Measurements from ENCODE around the gene MAPK1.
"Not testable (repeated sequence)": the region's sequence is repeated elsewhere in the genome, so short reads cannot be mapped to it uniquely, and the experiment has no call there.

Gene MAPK1

DNA sequence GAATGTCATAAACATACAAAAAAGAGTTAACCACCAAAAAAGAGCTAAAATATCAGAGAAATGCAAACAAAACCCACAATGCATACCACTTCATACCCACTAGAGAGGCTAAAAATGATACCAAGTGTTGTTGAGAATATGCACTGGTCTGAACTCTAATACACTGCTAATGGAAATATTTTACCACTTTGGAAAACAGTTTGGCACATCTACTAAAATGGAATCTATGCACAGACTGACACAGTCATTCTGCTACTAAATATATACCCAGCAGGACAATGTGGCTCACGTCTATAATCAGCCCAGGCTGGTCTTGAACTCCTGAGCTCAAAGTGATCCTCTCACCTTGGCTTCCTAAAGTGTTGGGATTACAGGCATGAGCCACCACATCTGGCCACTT, 18.0 kb downstream of the MAPK1 start:
- no peak for DNase-seq (ENCODE audit: extremely low read depth in 1 of 2, low read depth in 1 of 2)

DNA sequence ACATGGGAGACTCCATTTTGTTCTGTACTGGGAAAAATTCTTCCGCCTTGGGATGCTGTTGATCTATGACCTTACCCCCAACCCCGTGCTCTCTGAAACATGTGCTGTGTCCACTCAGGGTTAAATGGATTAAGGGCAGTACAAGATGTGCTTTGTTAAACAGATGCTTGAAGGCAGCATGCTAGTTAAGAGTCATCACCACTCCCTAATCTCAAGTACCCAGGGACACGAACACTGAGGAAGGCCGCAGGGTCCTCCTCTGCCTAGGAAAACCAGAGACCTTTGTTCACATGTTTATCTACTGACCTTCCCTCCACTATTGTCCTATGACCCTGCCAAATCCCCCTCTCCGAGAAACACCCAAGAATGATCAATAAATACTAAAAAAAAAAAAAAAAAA, 19.4 kb downstream of the MAPK1 start:
- not testable (repeated sequence) for DNase-seq (ENCODE audit: extremely low read depth in 1 of 2, low read depth in 1 of 2)

DNA sequence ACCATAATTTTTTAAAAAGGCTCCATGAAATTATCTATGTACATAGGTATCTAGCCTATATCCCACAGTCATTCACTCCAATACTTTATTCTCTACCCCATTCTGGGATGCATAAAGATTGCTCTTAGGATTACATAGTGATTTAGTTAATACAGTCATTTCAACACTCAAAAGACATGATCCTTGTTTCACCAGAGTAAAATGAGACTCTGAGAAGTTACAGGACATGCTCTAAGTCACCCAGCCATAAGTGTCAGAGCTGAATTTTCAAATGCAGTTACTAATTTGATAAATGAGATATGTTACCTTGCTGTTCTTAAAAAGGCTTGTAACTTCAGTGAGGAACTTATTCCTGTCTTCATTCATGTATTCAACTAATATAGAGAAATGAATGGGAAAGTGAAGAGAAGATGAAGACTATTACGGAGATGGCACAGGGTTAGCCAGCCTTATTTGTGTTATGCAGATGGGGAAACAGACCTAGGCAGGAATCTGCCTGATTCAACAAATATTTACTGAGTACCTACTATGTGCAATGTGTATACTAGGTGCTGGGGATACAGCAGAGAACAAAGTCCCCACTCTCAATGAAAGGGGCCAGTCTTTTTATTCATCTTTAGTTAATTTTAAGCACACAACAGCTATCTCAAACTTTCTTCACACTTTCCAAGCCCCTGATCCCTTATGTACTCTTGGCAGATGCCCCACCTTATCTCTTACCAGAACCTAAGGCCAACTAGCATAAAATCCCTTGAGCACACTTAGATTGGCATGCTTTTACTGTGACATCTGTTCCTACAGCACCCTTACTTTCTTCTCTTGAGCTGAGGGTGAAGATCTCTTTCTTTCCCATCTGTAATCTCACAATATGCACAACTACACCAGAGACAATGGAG, 21.6 kb downstream of the MAPK1 start:
- DNase-seq (ENCODE audit: extremely low read depth in 1 of 2, low read depth in 1 of 2) = no peak

DNA sequence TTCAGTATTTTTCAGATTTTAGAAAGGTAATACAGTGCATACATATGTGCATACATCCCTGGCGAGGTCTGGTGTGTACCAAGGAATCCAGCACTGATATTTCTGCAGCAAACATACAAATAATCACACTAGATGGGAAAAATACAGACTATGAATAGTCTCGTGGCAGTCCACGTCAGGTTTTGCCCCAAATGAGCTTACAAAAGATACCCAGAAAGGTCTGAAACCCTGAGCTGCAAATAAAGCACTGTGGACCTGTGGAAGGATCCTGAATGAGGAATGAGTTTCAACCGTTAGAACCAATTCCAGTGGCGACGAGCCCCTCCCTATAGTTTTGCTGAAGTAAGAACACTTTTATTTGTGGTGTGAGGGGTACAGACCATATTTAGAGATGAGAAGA, 24.5 kb downstream of the MAPK1 start:
- DNase-seq (ENCODE audit: extremely low read depth in 1 of 2, low read depth in 1 of 2) = no peak

DNA sequence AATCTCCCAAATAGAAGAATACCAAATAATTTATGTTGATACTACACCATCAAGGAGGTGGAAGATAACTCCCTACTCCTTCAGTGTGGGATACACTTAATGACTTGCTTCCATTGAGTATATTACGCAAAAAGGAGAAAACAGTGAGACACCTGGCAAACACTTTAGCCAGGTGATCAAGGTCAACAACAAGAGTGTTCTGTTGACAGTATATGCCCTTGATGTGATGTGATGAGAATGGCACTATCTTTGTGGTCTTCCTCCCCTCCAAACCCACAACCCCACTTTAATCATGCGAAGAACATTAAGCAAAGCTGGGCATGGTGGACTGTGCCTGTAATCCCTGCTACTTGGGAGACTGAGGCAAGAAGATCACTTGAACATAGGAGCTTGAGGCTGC, 26.0 kb downstream of the MAPK1 start:
- DNase-seq (ENCODE audit: extremely low read depth in 1 of 2, low read depth in 1 of 2) = no peak

DNA sequence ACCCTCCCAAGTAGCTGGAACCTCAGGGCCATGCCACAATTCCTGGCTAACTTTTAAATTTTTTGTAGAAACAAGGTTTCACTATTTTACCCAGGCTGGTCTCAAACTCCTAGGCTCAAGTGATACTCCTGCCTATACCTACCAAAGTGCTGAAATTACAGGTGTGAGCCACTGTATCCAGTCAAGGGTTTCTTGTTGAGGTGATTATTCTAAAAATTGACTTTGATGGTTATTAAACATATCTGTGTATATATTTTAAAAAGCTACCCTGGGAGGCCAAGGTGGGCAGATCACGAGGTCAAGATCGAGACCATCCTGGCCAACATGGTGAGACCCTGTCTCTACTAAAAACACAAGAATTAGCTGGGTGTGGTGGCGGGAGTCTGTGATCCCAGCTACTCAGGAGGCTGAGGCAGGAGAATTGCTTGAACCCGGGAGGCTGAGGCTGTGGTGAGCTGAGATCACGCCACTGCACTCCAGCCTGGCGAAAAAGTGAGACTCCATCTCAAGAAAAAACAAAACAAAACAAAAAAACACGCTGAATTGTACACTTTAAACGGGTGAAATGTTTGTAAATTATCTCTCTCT, 27.1 kb downstream of the MAPK1 start:
- DNase-seq (ENCODE audit: extremely low read depth in 1 of 2, low read depth in 1 of 2) = no peak

DNA sequence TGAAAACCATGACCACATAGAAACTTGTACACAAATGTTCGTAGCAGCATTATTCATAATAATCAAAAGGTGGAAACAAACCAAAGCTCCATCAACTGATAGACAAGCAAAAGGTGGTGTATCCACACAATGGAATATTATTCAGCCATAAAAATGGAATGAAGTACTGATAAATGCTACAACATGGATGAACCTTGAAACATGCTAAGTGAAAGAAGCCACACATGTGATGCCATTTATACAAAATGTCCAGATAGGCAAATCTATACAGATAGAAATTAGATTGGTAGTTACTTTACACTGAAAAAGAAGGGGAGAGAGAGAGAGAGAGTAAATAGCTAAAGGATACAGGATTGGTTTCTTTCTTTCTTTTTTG, 27.7 kb downstream of the MAPK1 start:
- DNase-seq (ENCODE audit: extremely low read depth in 1 of 2, low read depth in 1 of 2) = no peak

DNA sequence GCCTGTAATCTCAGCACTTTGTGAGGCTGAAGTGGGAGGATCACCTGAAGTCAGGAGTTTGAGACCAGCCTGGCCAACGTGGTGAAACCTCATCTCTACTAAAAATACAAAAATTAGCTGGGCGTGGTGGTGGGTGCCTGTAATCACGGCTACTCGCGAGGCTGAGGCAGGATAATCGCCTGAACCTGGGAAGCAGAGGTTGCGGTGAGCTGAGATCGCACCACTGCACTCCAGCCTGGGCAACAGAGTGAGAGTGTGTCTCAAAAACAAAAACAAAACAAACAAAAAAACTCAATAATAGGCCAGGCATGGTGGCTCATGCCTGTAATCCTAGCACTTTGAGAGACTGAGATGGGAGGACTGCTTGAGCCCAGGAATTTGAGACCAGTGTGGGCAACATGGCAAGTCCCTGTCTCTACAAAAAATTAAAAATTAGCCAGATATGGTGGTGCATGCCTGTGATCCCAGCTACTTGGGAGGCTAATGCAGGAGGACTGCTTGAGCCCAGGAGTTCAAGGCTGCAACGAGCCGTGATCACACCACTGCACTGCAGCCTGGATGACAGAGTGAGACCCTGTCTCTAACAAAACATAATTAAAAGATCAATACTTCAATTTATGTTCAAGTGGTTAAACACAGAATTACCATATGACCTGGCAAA, 28.2 kb downstream of the MAPK1 start:
- DNase-seq (ENCODE audit: extremely low read depth in 1 of 2, low read depth in 1 of 2) = not testable (repeated sequence)

DNA sequence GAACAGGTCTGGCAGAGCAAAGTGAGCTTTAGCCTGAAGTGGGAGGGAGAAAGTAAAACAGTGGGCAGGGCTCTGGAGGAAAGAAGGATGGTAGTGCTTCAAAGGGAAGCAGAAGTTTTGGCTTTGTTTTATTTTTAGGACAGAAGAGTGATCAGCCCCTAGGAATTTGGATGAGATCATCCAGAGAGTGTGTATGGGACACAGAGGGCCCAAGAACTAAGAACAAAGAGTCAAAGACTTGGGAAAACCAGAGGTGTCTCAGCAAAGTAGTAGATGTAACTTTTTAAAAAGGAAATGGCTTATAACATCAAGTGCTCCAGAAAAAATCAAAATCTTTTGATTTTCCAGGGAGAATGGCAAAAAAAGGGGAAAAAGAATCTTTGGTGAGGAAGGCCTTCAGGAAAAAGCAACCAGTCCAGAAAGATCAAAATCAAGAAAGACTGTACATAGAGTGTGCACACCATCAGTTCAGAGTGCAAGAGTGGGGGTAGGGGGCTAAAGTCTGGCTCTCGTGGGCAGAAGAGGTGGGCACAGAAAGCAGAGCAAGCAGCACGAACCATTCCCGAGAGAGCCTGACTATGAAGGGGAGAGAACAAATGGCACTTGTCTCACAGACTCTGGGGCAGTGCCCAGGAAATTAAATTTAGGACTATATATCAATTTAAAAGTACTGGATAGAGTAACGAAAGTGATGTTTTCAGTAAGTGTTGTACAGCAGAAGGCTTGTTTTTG, 30.0 kb downstream of the MAPK1 start:
- DNase-seq (ENCODE audit: extremely low read depth in 1 of 2, low read depth in 1 of 2) = no peak

DNA sequence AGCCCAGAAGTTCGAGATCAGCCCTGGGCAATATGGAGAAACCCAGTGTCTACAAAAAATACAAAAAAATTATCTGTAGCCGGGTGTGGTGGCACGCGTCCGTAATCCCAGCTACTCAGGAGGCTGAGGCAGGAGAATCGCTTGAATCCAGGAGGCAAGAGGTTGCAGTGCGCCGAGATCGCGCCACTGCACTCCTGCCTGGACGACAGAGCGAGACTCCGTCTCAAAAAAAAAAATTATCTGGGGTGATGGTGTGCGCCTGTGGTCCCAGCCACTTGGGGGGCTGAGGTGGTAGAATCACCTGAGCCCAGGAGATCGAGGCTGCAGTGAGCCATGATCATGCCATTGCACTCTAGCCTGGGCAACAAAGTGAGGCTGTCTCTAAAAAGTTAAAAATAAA, 31.0 kb downstream of the MAPK1 start:
- DNase-seq (ENCODE audit: extremely low read depth in 1 of 2, low read depth in 1 of 2) = not testable (repeated sequence)

DNA sequence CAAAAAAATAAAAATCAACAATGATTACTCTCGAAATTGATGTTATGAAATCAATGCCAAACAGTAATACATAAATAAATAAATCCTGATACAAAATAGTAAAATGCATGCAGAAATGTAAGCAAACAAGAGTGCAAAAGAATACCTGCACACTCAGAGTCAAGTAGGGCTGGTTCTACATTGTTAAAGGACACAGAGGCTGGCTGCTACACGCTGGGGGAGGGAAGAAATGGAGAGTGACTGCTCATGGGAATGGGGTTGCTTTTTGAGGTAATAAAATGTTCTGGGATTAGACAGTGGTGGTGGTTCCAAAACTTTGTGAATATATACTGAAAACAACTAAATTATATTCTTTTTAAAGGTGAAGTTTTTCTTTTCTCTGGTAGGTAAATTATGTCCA, 32.1 kb downstream of the MAPK1 start:
- no peak for DNase-seq (ENCODE audit: extremely low read depth in 1 of 2, low read depth in 1 of 2)

DNA sequence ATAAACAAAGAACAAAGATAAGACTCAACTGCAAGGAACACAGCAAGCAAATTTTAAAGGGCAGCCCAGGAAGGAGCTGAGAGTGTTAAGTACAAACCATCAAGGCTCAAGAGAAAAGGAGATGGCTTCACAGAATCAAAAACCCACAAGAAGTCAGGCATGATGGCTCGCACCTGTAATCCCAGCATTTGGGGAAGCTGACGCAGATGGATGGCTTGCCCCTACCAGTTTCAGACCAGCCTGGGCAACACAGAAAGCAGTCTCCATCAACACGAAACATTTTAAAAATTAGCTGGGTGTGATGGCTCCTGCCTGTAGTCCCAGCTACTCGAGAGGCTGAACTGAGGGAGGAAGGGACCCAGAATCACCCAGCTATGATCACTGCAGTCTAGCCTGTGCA, 32.6 kb downstream of the MAPK1 start:
- no peak for DNase-seq (ENCODE audit: extremely low read depth in 1 of 2, low read depth in 1 of 2)

DNA sequence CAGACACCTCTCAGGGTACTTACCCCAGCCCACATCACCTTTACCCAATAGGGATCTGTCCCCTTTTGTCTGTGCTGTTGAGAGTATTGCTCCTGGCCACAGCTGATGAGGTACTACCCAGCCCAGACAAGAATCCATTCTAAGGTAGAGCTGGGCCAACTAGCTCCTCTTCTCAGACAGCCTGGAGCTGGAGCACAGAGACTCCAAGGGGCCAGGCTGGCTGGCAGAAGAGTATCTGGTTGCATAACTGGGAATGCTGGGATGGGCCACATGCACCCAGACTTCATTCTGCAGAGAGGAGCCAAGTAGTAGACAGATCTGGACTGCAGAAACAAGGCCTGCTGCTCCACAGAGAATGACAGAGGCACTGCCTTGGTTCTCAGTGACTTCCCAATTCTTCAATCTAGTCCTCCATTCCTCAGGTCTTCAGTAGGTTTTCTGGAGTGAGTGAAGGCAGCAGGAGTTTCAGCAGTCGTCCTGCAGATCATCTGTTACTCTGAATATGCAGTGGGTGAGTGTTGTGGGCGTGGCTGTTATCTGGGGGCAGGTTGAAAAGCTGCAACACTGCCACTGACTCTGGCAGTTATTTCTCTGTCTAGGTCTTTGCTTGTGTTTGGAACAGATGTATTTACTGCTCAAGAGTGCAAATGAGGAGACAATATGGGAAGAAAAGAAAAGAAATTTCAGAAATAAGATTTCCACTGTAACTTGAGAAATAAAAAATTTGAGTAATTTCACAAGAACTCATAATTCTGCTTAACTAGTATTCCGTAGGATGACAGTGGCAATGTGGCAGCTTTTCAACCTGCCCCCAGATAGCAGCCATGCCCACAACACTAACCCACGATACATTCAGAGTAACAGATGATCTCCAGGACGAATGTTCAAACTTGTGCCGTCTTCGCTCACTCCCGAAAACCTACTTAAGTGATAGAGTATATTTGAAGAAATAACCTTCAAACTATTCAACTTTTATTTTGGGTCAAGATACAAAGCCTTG, 34.9 kb downstream of the MAPK1 start:
- DNase-seq (ENCODE audit: extremely low read depth in 1 of 2, low read depth in 1 of 2) = no peak

DNA sequence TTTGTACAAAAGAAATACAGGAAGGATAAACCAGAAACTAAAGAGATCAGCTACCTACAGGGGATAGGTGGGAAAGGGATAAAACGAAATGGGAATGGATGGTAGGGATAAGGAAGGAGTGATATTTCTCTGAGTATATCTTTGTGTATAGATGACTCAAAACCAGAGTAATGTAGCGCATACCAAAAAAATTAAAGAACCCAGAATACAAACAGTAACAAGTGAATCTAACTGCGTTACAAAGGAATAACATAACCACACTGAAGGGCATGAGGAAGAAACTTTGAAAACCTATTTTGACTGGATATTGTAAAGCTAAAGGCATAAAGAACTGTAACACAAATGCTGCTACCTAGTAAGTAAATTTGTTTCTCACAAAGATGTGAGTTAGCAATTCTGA, 37.9 kb downstream of the MAPK1 start:
- DNase-seq (ENCODE audit: extremely low read depth in 1 of 2, low read depth in 1 of 2) = no peak

DNA sequence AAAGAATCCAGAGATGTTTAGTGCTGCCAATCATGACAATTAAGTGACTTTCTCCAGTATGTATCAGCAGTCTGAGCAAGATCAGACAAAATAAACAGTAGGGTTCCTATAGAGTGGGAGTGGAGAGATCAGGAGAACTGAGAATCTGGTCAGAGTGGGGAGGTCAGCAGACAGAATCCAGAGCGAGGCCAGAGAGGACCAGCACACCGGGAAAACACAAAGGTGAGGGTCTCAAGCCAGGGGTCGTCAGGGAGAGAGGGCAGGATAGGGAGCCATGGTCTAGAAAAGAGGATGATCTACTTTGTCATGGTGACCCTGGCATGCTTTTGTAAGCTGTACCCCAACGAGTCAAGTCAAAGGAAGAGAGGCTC, 39.2 kb downstream of the MAPK1 start:
- DNase-seq (ENCODE audit: extremely low read depth in 1 of 2, low read depth in 1 of 2) = no peak

DNA sequence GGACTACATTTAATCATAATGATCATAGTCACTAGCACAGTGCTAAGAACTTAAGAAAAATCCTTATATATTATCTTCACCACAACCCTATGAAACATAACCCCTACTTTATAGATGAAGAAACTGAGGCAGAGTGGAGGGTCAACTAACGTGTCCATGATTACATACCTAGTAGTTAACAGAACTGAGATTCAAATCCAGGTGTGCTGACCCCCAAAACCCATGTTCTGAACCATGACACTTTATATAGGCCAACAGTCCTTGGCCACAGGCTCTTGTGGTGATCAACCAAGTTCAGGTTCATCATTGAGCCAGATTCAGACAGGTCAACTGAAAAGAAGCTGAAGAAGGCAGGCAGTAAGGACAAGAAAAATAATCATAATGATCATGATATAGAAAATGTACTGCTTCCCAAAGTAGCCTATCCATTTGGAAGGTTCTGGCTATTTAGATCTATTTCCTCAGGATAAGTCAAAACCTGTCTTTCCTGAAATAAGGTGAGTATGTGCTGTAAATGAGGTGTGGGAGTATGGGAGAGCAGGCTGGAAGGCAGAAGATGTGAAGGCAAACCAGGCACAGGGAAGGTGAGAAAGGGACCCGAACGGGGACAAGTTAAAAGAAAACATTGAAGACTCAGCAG, 39.7 kb downstream of the MAPK1 start:
- no peak for DNase-seq (ENCODE audit: extremely low read depth in 1 of 2, low read depth in 1 of 2)

DNA sequence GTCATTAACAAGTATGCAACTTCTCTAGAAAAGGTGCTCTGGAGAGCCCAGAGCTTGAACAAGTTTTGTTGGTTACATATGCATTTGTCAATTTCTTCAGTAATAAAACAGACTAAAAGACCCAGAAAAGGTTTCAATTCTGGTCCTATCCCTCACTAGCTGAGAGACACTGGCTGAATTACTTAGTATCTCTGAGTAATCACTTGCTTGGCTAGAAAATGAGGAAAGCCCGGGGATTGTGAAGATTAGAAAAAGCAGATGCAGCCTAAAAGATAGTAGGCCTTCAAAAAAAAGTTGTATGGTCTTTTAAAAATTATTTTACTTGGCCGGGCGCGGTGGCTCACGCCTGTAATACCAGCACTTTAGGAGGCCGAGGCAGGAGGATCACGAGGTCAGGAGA, 41.2 kb downstream of the MAPK1 start:
- DNase-seq (ENCODE audit: extremely low read depth in 1 of 2, low read depth in 1 of 2) = no peak

DNA sequence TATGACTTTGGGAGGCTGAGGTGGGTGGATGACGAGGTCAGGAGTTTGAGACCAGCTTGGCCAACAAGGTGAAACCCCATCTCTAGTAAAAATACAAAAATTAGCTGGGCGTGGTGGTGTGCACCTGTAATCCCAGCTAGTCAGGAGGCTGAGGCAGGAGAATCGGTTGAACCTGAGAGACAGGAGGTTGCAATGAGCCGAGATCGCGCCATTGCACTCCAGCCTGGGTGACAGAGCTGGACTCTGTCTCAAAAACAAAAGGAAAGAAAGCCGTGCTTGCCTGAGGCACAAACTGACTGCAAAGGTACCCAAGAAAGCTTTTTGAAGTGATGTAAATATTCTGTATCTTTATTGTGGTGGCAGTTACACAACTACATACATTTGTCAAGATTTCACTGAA, 42.5 kb downstream of the MAPK1 start:
- DNase-seq (ENCODE audit: extremely low read depth in 1 of 2, low read depth in 1 of 2) = not testable (repeated sequence)

DNA sequence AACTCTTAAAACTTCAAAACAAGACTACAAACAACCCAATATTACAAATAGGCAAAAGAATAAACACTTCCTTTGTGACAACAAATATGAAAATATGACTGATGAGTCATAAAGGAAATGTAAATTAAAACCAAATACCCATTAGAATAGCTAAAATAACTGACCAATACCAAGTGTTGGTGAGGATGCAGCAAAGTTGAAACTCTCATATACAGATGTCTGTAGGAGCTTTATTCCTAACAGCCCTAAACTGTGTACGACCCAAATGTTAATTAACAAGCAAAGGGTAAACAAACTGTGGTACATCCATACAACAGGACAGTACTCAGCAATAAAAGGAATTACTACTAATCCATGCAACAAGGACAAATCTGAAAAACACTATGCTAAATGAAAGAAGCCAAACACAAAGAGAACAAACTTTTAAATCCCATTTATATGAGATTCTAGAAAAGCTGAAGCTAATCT, 43.0 kb downstream of the MAPK1 start:
- no peak for DNase-seq (ENCODE audit: extremely low read depth in 1 of 2, low read depth in 1 of 2)
